ENCODE measurements around the gene USP7.

DNA sequence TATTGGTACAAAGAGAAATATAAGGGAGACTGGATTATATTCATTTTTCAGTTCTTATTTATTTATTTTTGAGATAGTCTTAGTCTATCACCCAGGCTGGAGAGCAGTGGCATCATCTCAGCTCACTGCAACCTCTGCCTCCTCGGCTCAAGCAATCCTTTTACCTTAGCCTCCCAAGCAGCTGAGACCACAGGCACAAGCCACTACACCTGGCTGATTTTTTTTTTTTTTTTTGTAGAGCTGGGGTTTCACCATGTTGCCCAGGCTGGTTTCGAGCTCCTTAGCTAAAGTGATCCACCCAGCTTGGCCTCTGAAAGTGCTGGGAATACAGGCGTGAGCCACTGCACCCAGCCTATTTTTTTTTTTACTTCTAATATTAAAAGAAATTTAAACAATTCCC lies 40.1 kb upstream of the USP7 start:
- TF ChIP-seq, protein P1, sequence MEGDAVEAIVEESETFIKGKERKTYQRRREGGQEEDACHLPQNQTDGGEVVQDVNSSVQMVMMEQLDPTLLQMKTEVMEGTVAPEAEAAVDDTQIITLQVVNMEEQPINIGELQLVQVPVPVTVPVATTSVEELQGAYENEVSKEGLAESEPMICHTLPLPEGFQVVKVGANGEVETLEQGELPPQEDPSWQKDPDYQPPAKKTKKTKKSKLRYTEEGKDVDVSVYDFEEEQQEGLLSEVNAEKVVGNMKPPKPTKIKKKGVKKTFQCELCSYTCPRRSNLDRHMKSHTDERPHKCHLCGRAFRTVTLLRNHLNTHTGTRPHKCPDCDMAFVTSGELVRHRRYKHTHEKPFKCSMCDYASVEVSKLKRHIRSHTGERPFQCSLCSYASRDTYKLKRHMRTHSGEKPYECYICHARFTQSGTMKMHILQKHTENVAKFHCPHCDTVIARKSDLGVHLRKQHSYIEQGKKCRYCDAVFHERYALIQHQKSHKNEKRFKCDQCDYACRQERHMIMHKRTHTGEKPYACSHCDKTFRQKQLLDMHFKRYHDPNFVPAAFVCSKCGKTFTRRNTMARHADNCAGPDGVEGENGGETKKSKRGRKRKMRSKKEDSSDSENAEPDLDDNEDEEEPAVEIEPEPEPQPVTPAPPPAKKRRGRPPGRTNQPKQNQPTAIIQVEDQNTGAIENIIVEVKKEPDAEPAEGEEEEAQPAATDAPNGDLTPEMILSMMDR (IDR thresholded peaks at IDR 0.05; ENCODE audit: insufficient read depth, low read length) = no peak
- TF ChIP-seq POLR2AphosphoS5 (IDR thresholded peaks at IDR 0.05; ENCODE audit: low read depth) (no peak), GABPA (IDR thresholded peaks at IDR 0.05; ENCODE audit: low read depth) (no peak)
- TF ChIP-seq, protein P2, sequence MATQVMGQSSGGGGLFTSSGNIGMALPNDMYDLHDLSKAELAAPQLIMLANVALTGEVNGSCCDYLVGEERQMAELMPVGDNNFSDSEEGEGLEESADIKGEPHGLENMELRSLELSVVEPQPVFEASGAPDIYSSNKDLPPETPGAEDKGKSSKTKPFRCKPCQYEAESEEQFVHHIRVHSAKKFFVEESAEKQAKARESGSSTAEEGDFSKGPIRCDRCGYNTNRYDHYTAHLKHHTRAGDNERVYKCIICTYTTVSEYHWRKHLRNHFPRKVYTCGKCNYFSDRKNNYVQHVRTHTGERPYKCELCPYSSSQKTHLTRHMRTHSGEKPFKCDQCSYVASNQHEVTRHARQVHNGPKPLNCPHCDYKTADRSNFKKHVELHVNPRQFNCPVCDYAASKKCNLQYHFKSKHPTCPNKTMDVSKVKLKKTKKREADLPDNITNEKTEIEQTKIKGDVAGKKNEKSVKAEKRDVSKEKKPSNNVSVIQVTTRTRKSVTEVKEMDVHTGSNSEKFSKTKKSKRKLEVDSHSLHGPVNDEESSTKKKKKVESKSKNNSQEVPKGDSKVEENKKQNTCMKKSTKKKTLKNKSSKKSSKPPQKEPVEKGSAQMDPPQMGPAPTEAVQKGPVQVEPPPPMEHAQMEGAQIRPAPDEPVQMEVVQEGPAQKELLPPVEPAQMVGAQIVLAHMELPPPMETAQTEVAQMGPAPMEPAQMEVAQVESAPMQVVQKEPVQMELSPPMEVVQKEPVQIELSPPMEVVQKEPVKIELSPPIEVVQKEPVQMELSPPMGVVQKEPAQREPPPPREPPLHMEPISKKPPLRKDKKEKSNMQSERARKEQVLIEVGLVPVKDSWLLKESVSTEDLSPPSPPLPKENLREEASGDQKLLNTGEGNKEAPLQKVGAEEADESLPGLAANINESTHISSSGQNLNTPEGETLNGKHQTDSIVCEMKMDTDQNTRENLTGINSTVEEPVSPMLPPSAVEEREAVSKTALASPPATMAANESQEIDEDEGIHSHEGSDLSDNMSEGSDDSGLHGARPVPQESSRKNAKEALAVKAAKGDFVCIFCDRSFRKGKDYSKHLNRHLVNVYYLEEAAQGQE (IDR thresholded peaks at IDR 0.05; ENCODE audit: insufficient replicate concordance, low read depth) = no peak

All from HL-60 (cell line).